Calu3 (cell line): ENCODE data around the gene BARX2. TPM values are rescaled to one million over a fixed set of nuclear protein-coding genes. Genes with fewer than 3 reads are reported as not detected.
"Not testable (repeated sequence)": the region's sequence is repeated elsewhere in the genome, so short reads cannot be mapped to it uniquely, and the experiment has no call there.

Experiments
- BruUV-seq: library from RNA; stranded (reverse); fragments of 400-500 nt; replicated peaks from 2 replicates; lab custom pipeline; 2021; lab: Mats Ljungman, UMichigan
- CTCF ChIA-PET: fragments of 300-600 bp; sonication (Branson Sonifier 250); formaldehyde crosslinking; loops from one replicate; lab custom pipeline; 2022; ENCODE audit warnings: antibody characterized with exemption; lab: Charles Lee
- DNase-seq: peaks from one replicate; pipeline ENCODE4 v3.0.0; 2022
- H3K27ac Mint-ChIP-seq: one replicate; pipeline ENCODE4 v1.8.0; 2022; ENCODE audit warnings: mixed read lengths; ENCODE audit not compliant: unreplicated experiment
- H3K27me3 Mint-ChIP-seq: one replicate; pipeline ENCODE4 v1.8.0; 2022; ENCODE audit warnings: mixed read lengths; ENCODE audit not compliant: unreplicated experiment
- H3K36me3 Mint-ChIP-seq: one replicate; pipeline ENCODE4 v1.8.0; 2022; ENCODE audit warnings: mild to moderate bottlenecking, moderate library complexity, mixed read lengths; ENCODE audit not compliant: insufficient read depth, unreplicated experiment
- H3K4me1 Mint-ChIP-seq: one replicate; pipeline ENCODE4 v1.8.0; 2022; ENCODE audit warnings: mild to moderate bottlenecking, low read depth, mixed read lengths; ENCODE audit not compliant: unreplicated experiment
- H3K4me3 Mint-ChIP-seq: one replicate; pipeline ENCODE4 v1.8.0; 2022; ENCODE audit warnings: mild to moderate bottlenecking, low read depth, moderate library complexity, mixed read lengths; ENCODE audit not compliant: unreplicated experiment
- H3K9me3 Mint-ChIP-seq: one replicate; pipeline ENCODE4 v1.8.0; 2022; ENCODE audit warnings: low read depth, mixed read lengths; ENCODE audit not compliant: unreplicated experiment
- CTCF ChIP-seq: fragments of 200-600 bp; IDR thresholded peaks from one replicate; pipeline ENCODE4 v1.8.0; 2022; ENCODE audit warnings: antibody characterized with exemption; ENCODE audit not compliant: unreplicated experiment
- intact Hi-C: fragments of 100-400 bp; cut with micrococcal nuclease; formaldehyde crosslinking; loops from one replicate; pipeline ENCODE4 v1.10.0; 2022; ENCODE audit not compliant: unreplicated experiment
- total RNA-seq: library from RNA; stranded (reverse); gene quantifications from 2 replicates; pipeline ENCODE4 v1.2.3, GENCODE V29; 2022

Gene BARX2
- total RNA-seq, 1 experiment from 2014 or later: 41.6 TPM

GRCh38 chr11:129331217-129331616 lies 44.4 kb upstream of the BARX2 start:
- no TSS peak for BruUV-seq
- TF ChIP-seq CTCF: no peak
- Mint-ChIP-seq H3K27me3 (no peaks in the 10 kb centered on the region), H3K4me1 (peaks cover 8% of the 10 kb centered on the region), H3K9me3 (no peaks in the 10 kb centered on the region), H3K27ac (no peak overlapping the region), H3K4me3 (no peak overlapping the region), H3K36me3 (no peaks in the 10 kb centered on the region)
- peak; percentile 38 for DNase-seq
- intact Hi-C loops: loop anchor here (5.0 to 10.0 kb wide), 3 partner anchors 49 to 446 kb away; partner anchors contain the start of gene ARHGAP32
- CTCF ChIA-PET: interaction anchor here (0.6 to 2.3 kb wide), 9 partner anchors 14 to 375 kb away, joined by 3 to 11 read pairs (median 4); no protein-coding TSS in a partner anchor

GRCh38 chr11:129331871-129332274 lies 43.8 kb upstream of the BARX2 start:
- DNase-seq: peak; percentile 82
- Mint-ChIP-seq H3K27me3 (no peaks in the 10 kb centered on the region), H3K4me3 (no peak overlapping the region), H3K9me3 (no peaks in the 10 kb centered on the region), H3K4me1 (peaks cover 8% of the 10 kb centered on the region), H3K27ac (no peak overlapping the region), H3K36me3 (no peaks in the 10 kb centered on the region)
- CTCF ChIA-PET: interaction anchor here (0.5 to 2.3 kb wide), 11 partner anchors 14 to 375 kb away, joined by 3 to 11 read pairs (median 4); no protein-coding TSS in a partner anchor
- no TSS peak for BruUV-seq
- intact Hi-C loops: loop anchor here (1.0 to 10.0 kb wide), 5 partner anchors 50 to 447 kb away; partner anchors contain the start of gene ARHGAP32
- TF ChIP-seq CTCF: peak; percentile 66

- Mint-ChIP-seq H3K4me3 (no peak overlapping the region), H3K4me1 (peaks cover 8% of the 10 kb centered on the region), H3K9me3 (no peaks in the 10 kb centered on the region), H3K36me3 (no peaks in the 10 kb centered on the region), H3K27ac (no peak overlapping the region), H3K27me3 (no peaks in the 10 kb centered on the region)
- TF ChIP-seq CTCF: no peak
- no TSS peak for BruUV-seq
- CTCF ChIA-PET: interaction anchor here (0.7 kb wide), 1 partner anchor 17 kb away, joined by 5 read pairs; no protein-coding TSS in a partner anchor
- intact Hi-C loops: loop anchor here (2.0 to 10.0 kb wide), 4 partner anchors 52 to 449 kb away; partner anchors contain the start of gene ARHGAP32
- no peak for DNase-seq
Observed at GRCh38 chr11:129333873-129334272, 41.8 kb upstream of the BARX2 start.

- H3K27ac Mint-ChIP-seq, CTCF ChIA-PET, DNase-seq, H3K27me3 Mint-ChIP-seq, H3K9me3 Mint-ChIP-seq, intact Hi-C loops, H3K4me3 Mint-ChIP-seq, BruUV-seq, H3K36me3 Mint-ChIP-seq, H3K4me1 Mint-ChIP-seq: not testable (repeated sequence)
Observed at GRCh38 chr11:129344301-129344940, 31.2 kb upstream of the BARX2 start.

- no peaks in the 10 kb centered on the region for H3K36me3 Mint-ChIP-seq
- no peak for TF ChIP-seq CTCF
- no TSS peak for BruUV-seq
- no peaks in the 10 kb centered on the region for H3K9me3 Mint-ChIP-seq
- peaks cover 20% of the 10 kb centered on the region for H3K27me3 Mint-ChIP-seq
- intact Hi-C loops: no loop called here
- CTCF ChIA-PET: no interaction called here
- no peak overlapping the region for H3K27ac Mint-ChIP-seq
- no peak for DNase-seq
- H3K4me3 Mint-ChIP-seq: no peak overlapping the region
- no peaks in the 10 kb centered on the region for H3K4me1 Mint-ChIP-seq
Observed at GRCh38 chr11:129346916-129347315, 28.7 kb upstream of the BARX2 start.
